Loucy (cell line): ENCODE measurements around the gene CUBN.

Source experiments
- EZH2phosphoT487 ChIP-seq: fragments of 200-600 bp; IDR thresholded peaks from 2 replicates; pipeline ENCODE4 v1.6.1; 2018; ENCODE audit warnings: antibody characterized with exemption, mild to moderate bottlenecking, moderate library complexity, borderline replicate concordance
- TF ChIP-seq, protein P1 (sequence below): fragments of 200-600 bp; sonication (generic); conservative IDR thresholded peaks from 2 replicates; pipeline ENCODE4 v1.5.1; 2014; ENCODE audit warnings: mild to moderate bottlenecking, antibody characterized with exemption, low read length

DNA sequence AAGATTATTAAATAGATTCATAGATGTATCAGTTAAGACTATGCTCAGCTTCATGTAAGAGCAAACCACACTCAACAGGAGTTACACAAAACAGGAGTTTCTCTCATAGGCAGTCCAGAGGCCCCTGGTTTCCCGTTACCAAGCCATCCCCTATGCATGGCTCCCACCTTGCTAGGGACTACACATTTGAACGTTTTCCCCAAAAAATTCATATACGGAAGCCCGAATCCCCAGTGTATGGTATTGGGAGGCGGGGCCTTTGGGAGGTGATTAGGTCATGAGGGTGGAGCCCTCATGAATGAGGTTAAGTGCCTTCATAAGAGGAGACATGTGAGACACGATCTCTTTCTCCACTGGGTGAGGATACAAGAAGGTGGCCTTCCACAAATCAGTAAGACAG lies 341.5 kb downstream of the CUBN start:
- TF ChIP-seq, protein P1, sequence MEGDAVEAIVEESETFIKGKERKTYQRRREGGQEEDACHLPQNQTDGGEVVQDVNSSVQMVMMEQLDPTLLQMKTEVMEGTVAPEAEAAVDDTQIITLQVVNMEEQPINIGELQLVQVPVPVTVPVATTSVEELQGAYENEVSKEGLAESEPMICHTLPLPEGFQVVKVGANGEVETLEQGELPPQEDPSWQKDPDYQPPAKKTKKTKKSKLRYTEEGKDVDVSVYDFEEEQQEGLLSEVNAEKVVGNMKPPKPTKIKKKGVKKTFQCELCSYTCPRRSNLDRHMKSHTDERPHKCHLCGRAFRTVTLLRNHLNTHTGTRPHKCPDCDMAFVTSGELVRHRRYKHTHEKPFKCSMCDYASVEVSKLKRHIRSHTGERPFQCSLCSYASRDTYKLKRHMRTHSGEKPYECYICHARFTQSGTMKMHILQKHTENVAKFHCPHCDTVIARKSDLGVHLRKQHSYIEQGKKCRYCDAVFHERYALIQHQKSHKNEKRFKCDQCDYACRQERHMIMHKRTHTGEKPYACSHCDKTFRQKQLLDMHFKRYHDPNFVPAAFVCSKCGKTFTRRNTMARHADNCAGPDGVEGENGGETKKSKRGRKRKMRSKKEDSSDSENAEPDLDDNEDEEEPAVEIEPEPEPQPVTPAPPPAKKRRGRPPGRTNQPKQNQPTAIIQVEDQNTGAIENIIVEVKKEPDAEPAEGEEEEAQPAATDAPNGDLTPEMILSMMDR = no peak
- TF ChIP-seq EZH2phosphoT487 = no peak
